Sigmoid colon (tissue), 3 donors: ENCODE measurements around the gene TEDDM1.

Experiments used
- CTCF ChIP-seq, 4 experiments: fragments of 450-650 bp in 3 of 4; fragments of 200-600 bp in 1 of 4; IDR thresholded peaks; one replicate each; pipeline ENCODE4 v1.5.1; 2016 to 2019; ENCODE audit warnings: antibody characterized with exemption in 4 of 4, mild to moderate bottlenecking in 3 of 4, moderate library complexity in 2 of 4
- POLR2A ChIP-seq, 2 donors: fragments of 450-650 bp; IDR thresholded peaks; one replicate each; pipeline ENCODE4 v1.6.1; 2016; ENCODE audit warnings: antibody characterized with exemption in 2 of 2, mild to moderate bottlenecking in 2 of 2, moderate library complexity in 2 of 2

DNA sequence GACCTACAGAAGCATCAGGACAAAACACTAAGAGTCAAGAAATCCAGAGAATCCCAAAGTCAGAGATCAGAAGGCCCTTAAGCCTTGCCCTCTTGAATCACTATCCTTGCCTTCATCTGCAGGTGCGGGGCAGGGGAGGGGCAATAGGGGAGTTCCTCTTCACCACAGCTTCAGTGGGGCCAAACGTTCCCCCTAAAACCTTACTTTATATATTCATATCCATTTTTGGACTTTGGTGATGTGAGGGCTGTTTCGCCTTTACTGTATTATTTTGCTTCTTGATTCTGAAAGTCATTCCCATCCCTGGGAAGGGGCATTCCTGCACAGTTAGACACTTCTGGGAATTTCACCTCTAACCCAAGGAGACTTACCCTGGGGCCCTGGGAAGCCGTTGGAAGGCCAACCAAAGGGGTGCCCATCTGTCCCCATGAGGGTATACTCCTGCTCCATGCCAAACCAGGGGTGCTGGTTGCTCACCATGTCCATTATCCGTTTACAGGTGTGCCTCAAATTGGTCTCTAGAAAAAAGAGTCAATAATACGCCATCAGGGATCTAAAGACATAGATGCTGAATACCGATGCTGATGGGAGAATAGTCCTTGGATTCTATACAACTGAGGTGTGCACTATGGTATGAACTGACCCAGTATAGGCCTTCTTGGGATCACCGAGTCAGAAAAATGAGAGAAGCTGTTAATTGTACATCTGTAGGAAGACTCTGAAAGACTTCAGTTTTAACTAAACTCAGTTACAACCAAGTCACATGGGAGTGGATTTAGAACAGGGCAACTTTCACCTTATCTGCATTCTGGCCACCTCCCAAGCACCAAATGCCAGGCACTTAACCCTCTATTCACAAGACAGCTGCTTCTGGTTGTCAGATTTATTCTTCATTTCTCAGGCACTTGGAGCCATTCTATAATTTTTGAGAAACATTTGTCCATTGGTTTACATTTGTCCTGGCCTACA is 14.3 kb downstream of the TEDDM1 start:
- TF ChIP-seq CTCF (IDR thresholded peaks at IDR 0.05) (no peak), POLR2A (IDR thresholded peaks at IDR 0.05) (no peak)
